H1 (cell line): ENCODE data around the gene CDT1.

Experiments used
- BCL11A ChIP-seq, 2 experiments: IDR thresholded peaks; one replicate each; pipeline ENCODE4 v1.6.1; 2011; ENCODE audit warnings: low read depth in 2 of 2, low read length in 2 of 2, mild to moderate bottlenecking in 2 of 2
- CEBPB ChIP-seq: IDR thresholded peaks from 2 replicates; pipeline ENCODE4 v1.6.1; 2012; ENCODE audit warnings: low read depth, low read length
- EP300 ChIP-seq, 2 experiments: IDR thresholded peaks; 1 replicate in 1 of 2; 2 replicates in 1 of 2; pipeline ENCODE4 v1.6.1; 2011 to 2012; ENCODE audit warnings: low read depth in 2 of 2, low read length in 2 of 2, mild to moderate bottlenecking in 2 of 2, borderline replicate concordance in 1 of 2, inconsistent platforms in 1 of 2, moderate library complexity in 1 of 2
- JUN ChIP-seq: IDR thresholded peaks from 2 replicates; pipeline ENCODE4 v1.6.1; 2011; ENCODE audit warnings: low read depth, mild to moderate bottlenecking, improper control_type of control experiment, low read length
- KDM1A ChIP-seq: fragments of 200-600, 300-600 bp; sonication (generic); IDR thresholded peaks from 2 replicates; pipeline ENCODE4 v1.7.1; 2016; ENCODE audit warnings: mild to moderate bottlenecking, low read length, borderline replicate concordance
- POLR2AphosphoS5 ChIP-seq: IDR thresholded peaks from 2 replicates; pipeline ENCODE4 v1.6.1; 2011; ENCODE audit warnings: low read depth, low read length
- RFX5 ChIP-seq: IDR thresholded peaks from 2 replicates; pipeline ENCODE4 v1.6.1; 2011; ENCODE audit warnings: low read depth, low read length, improper control_type of control experiment, borderline replicate concordance
- TAF7 ChIP-seq: optimal IDR thresholded peaks from 2 replicates; pipeline ENCODE3; 2011; ENCODE audit warnings: low read depth, mild to moderate bottlenecking, inconsistent platforms, low read length, moderate library complexity, borderline replicate concordance
- TBP ChIP-seq: IDR thresholded peaks from 2 replicates; pipeline ENCODE4 v1.6.1; 2011; ENCODE audit warnings: low read depth, low read length, improper control_type of control experiment
- TF ChIP-seq, protein P1 (sequence below), 3 experiments: IDR thresholded peaks; 1 replicate in 2 of 3; 2 replicates in 1 of 3; pipeline versions ENCODE4 v1.5.1 to v1.6.1; 2011; ENCODE audit warnings: low read length in 3 of 3, mild to moderate bottlenecking in 3 of 3, inconsistent platforms in 2 of 3, low read depth in 1 of 3, moderate library complexity in 1 of 3; ENCODE audit not compliant: insufficient read depth in 1 of 3; ENCODE audit errors: control extremely low read depth in 1 of 3

DNA sequence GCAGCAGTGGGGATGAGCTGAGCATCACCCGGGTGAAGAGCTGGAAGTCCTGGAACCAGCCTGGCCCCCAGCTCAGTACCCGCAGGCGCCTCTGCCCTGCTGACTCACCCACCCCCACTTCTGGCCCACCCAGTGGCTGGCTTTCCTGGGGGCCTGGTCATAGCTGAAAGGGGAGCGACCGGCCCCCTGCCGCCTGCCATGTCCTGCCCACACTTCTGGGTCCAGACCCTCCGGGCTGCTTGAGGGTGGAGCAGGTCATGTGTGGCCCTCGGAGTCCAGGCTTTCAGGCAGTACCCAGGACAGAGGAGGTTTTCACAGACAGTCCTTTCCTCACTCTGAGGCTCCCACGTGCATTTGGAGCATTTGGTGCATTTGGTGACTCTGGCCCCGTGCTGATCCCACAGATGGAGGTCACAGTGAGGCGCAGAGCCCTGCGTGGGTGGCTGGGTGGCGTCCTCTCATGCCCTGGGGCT is 11.5 kb upstream of the CDT1 start:
- TF ChIP-seq POLR2AphosphoS5 (no peak), JUN (no peak), TAF7 (no peak), TBP (no peak), RFX5 (no peak), CEBPB (no peak), EP300 (IDR thresholded peaks at IDR 0.05; ENCODE audit: borderline replicate concordance in 1 of 2, low read depth in 2 of 2, low read length in 2 of 2) (no peak), KDM1A (no peak), BCL11A (IDR thresholded peaks at IDR 0.05; ENCODE audit: low read depth in 2 of 2, low read length in 2 of 2) (no peak)
- TF ChIP-seq, protein P1, sequence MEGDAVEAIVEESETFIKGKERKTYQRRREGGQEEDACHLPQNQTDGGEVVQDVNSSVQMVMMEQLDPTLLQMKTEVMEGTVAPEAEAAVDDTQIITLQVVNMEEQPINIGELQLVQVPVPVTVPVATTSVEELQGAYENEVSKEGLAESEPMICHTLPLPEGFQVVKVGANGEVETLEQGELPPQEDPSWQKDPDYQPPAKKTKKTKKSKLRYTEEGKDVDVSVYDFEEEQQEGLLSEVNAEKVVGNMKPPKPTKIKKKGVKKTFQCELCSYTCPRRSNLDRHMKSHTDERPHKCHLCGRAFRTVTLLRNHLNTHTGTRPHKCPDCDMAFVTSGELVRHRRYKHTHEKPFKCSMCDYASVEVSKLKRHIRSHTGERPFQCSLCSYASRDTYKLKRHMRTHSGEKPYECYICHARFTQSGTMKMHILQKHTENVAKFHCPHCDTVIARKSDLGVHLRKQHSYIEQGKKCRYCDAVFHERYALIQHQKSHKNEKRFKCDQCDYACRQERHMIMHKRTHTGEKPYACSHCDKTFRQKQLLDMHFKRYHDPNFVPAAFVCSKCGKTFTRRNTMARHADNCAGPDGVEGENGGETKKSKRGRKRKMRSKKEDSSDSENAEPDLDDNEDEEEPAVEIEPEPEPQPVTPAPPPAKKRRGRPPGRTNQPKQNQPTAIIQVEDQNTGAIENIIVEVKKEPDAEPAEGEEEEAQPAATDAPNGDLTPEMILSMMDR (IDR thresholded peaks at IDR 0.05; ENCODE audit: control extremely low read depth in 1 of 3, insufficient read depth in 1 of 3, low read depth in 1 of 3, low read length in 3 of 3), result no peak
